SK-N-SH (cell line): Measurements from ENCODE around the gene SLC1A3. TPM values are rescaled to one million over a fixed set of nuclear protein-coding genes. Genes with fewer than 3 reads are reported as not detected.

Source experiments
- CTCF ChIA-PET: fragments of 300-600, 350-600 bp; formaldehyde crosslinking; extraction: SDS; loops from one replicate; lab custom pipeline; 2021; lab: Yijun Ruan, JAX
- POLR2A ChIA-PET: fragments of 350-600 bp; sonication (Branson Sonifier 250); formaldehyde crosslinking; extraction: SDS; loops from one replicate; lab custom pipeline; 2020; ENCODE audit warnings: antibody characterized with exemption, inconsistent platforms; lab: Yijun Ruan, JAX
- DNase-seq: peaks from one replicate; pipeline ENCODE4 v3.0.0; 2012
- H2AFZ ChIP-seq: fragments of 200-600 bp; sonication (generic); 2 replicates; pipeline ENCODE4 v1.8.1; 2016; ENCODE audit warnings: antibody characterized with exemption, mild to moderate bottlenecking, low read depth
- H3F3A ChIP-seq: fragments of 200-600 bp; sonication (generic); replicated peaks from 2 replicates; pipeline ENCODE3; 2016; ENCODE audit warnings: antibody characterized with exemption, mild to moderate bottlenecking; ENCODE audit not compliant: insufficient read depth
- H3K27ac ChIP-seq, 2 experiments: fragments of 200-500 bp in 1 of 2; fragments of 200-600 bp in 1 of 2; sonication (Bioruptor generic) in 1 of 2; sonication (generic), shearing (Covaris generic) in 1 of 2; 2 replicates each; pipeline versions ENCODE4 v1.5.1 to v1.6.1; 2014 to 2016; ENCODE audit warnings: low read depth in 2 of 2, inconsistent platforms in 1 of 2, low read length in 1 of 2, mild to moderate bottlenecking in 1 of 2, mixed read lengths in 1 of 2
- H3K27me3 ChIP-seq: fragments of 200-600 bp; sonication (generic), shearing (Covaris generic); 2 replicates; pipeline ENCODE4 v1.6.1; 2016; ENCODE audit warnings: mixed run types; ENCODE audit not compliant: insufficient read depth
- H3K36me3 ChIP-seq, 2 experiments: fragments of 200-500 bp in 1 of 2; fragments of 200-600 bp in 1 of 2; sonication (Bioruptor generic) in 1 of 2; sonication (generic) in 1 of 2; replicated peaks in 1 of 2; 2 replicates each; pipeline versions ENCODE3 to v1.5.1; 2014 to 2016; ENCODE audit warnings: low read length in 1 of 2, mild to moderate bottlenecking in 1 of 2; ENCODE audit not compliant: insufficient read depth in 2 of 2, control insufficient read depth in 1 of 2
- H3K4me1 ChIP-seq, 2 experiments: fragments of 200-500 bp in 1 of 2; fragments of 200-600 bp in 1 of 2; sonication (Bioruptor generic) in 1 of 2; sonication (generic), shearing (Covaris generic) in 1 of 2; 2 replicates each; pipeline versions ENCODE4 v1.5.1 to v1.6.1; 2014 to 2016; ENCODE audit warnings: low read depth in 1 of 2, low read length in 1 of 2, mixed run types in 1 of 2; ENCODE audit not compliant: insufficient read depth in 2 of 2, control insufficient read depth in 1 of 2
- H3K4me2 ChIP-seq: fragments of 200-600 bp; sonication (generic), shearing (Covaris generic); 2 replicates; pipeline ENCODE4 v1.6.1; 2017; ENCODE audit warnings: mixed run types
- H3K4me3 ChIP-seq, 2 experiments: fragments of 200-500 bp in 1 of 2; fragments of 200-600 bp in 1 of 2; sonication (Bioruptor generic) in 1 of 2; sonication (generic), shearing (Covaris generic) in 1 of 2; 2 replicates each; pipeline versions ENCODE4 v1.5.1 to v1.8.1; 2014 to 2016; ENCODE audit warnings: low read depth in 2 of 2, inconsistent platforms in 1 of 2, low read length in 1 of 2, mild to moderate bottlenecking in 1 of 2, mixed read lengths in 1 of 2, moderate library complexity in 1 of 2
- H3K79me2 ChIP-seq: fragments of 200-600 bp; sonication (generic); 2 replicates; pipeline ENCODE4 v1.8.1; 2017; ENCODE audit warnings: mild to moderate bottlenecking; ENCODE audit not compliant: insufficient read depth
- H3K9ac ChIP-seq: fragments of 200-600 bp; sonication (generic); 2 replicates; pipeline ENCODE4 v1.6.1; 2017; ENCODE audit warnings: mixed run types
- H3K9me2 ChIP-seq: fragments of 200-600 bp; sonication (generic); 2 replicates; pipeline ENCODE4 v1.6.1; 2017; ENCODE audit warnings: mixed run types
- H3K9me3 ChIP-seq: fragments of 200-600 bp; sonication (generic); 2 replicates; pipeline ENCODE4 v1.6.1; 2017; ENCODE audit warnings: mixed run types, mild to moderate bottlenecking, moderate library complexity
- H4K20me1 ChIP-seq: fragments of 200-600 bp; sonication (generic); 2 replicates; pipeline ENCODE4 v1.6.1; 2017; ENCODE audit warnings: mild to moderate bottlenecking, mixed run types; ENCODE audit not compliant: insufficient read depth
- CTCF ChIP-seq: fragments of 200-600 bp; sonication (generic); IDR thresholded peaks from 2 replicates; pipeline ENCODE4 v1.6.1; 2017; ENCODE audit warnings: antibody characterized with exemption, mild to moderate bottlenecking, moderate library complexity
- ELF1 ChIP-seq: IDR thresholded peaks from 2 replicates; pipeline ENCODE4 v1.4.0; 2012
- FOSL2 ChIP-seq: IDR thresholded peaks from 2 replicates; pipeline ENCODE4 v1.4.0; 2012; ENCODE audit warnings: low read depth, mild to moderate bottlenecking, moderate library complexity, borderline replicate concordance
- GATA2 ChIP-seq: sonication (generic); formaldehyde crosslinking; IDR thresholded peaks from 2 replicates; pipeline ENCODE4 v1.5.0; 2020; ENCODE audit warnings: mild to moderate bottlenecking, missing genetic modification reagents
- JUND ChIP-seq: IDR thresholded peaks from 2 replicates; pipeline ENCODE4 v1.4.0; 2012
- MAX ChIP-seq: IDR thresholded peaks from 2 replicates; pipeline ENCODE4 v1.4.0; 2012; ENCODE audit warnings: low read depth
- MEF2A ChIP-seq: IDR thresholded peaks from 2 replicates; pipeline ENCODE4 v1.4.0; 2012; ENCODE audit warnings: low read depth, borderline replicate concordance
- NFIC ChIP-seq: IDR thresholded peaks from 2 replicates; pipeline ENCODE4 v1.4.0; 2012; ENCODE audit warnings: borderline replicate concordance
- PBX3 ChIP-seq: IDR thresholded peaks from 2 replicates; pipeline ENCODE4; 2012
- RCOR1 ChIP-seq: fragments of 150-350 bp; IDR thresholded peaks from 2 replicates; pipeline ENCODE4 v1.6.1; 2017; ENCODE audit warnings: antibody characterized with exemption, low read length
- RXRA ChIP-seq: IDR thresholded peaks from 2 replicates; pipeline ENCODE4 v1.4.0; 2012; ENCODE audit warnings: low read depth, mild to moderate bottlenecking, borderline replicate concordance
- SIN3A ChIP-seq: IDR thresholded peaks from 2 replicates; pipeline ENCODE4 v1.6.1; 2012; ENCODE audit warnings: low read depth, mild to moderate bottlenecking, low read length, moderate library complexity, borderline replicate concordance
- TAF1 ChIP-seq: IDR thresholded peaks from 2 replicates; pipeline ENCODE4 v1.6.1; 2012; ENCODE audit warnings: low read depth, mild to moderate bottlenecking, low read length, moderate library complexity, borderline replicate concordance
- TCF12 ChIP-seq: IDR thresholded peaks from 2 replicates; pipeline ENCODE4 v1.4.0; 2012
- USF2 ChIP-seq: fragments of 150-350 bp; IDR thresholded peaks from 2 replicates; pipeline ENCODE4 v1.6.1; 2017; ENCODE audit warnings: antibody characterized with exemption, low read length, low read depth, borderline replicate concordance
- WGBS: methylation state at CpG from one replicate; pipeline ENCODE4 v1.1.6; 2017; ENCODE audit warnings: low lambda C conversion rate; 5-methylcytosine and 5-hydroxymethylcytosine counted together
- polyA plus RNA-seq, 3 experiments: library from polyadenylated mRNA; depleted of rRNA; stranded (reverse); fragments of >200 nt; gene quantifications; 2 replicates each; pipeline ENCODE4 v1.2.3, GENCODE V29; 2012

SLC1A3 gene
- polyA plus RNA-seq, 1 of the 3 experiments (the other 2 are of a cell fraction): not detected

GRCh38 chr5:36657563-36657995 lies 51.2 kb downstream of the SLC1A3 start:
- H3K4me3 ChIP-seq: no peak overlapping the region
- H3K36me3 ChIP-seq: no peaks in the 10 kb centered on the region
- H3F3A ChIP-seq: peaks cover 4% of the 10 kb centered on the region
- POLR2A ChIA-PET: no interaction called here
- no peaks in the 10 kb centered on the region for H3K9me2 ChIP-seq
- no peak overlapping the region for H3K9ac ChIP-seq
- H3K9me3 ChIP-seq: no peaks in the 10 kb centered on the region
- H3K27me3 ChIP-seq: peaks cover 48% of the 10 kb centered on the region; the same call in 1 of the 2 replicates
- H2AFZ ChIP-seq: no peak overlapping the region
- H3K4me1 ChIP-seq: no peaks in the 10 kb centered on the region; a peak in 1 of 4 replicates
- TF ChIP-seq NFIC: peak; percentile 66
- TF ChIP-seq TCF12: 0 out of 2 replicates have a peak, but pooled peaks have one; percentile 10
- no peak for TF ChIP-seq MAX
- H3K27ac ChIP-seq: no peak overlapping the region
- no peaks in the 10 kb centered on the region for H4K20me1 ChIP-seq
- CTCF ChIA-PET: no interaction called here
- WGBS: 27% methylated on average over 5 of the region's 5 CpGs
- no peak for DNase-seq
- H3K79me2 ChIP-seq: no peaks in the 10 kb centered on the region
- peak overlapping the region; percentile 55; the same call in 1 of the 2 replicates for H3K4me2 ChIP-seq

GRCh38 chr5:36658038-36658756 lies 51.8 kb downstream of the SLC1A3 start:
- Histone ChIP-seq H3K4me2 (peak overlapping the region; percentile 55; the same call in 1 of the 2 replicates), H3K9me3 (no peaks in the 10 kb centered on the region), H3K9me2 (no peaks in the 10 kb centered on the region), H3K4me3 (no peak overlapping the region), H2AFZ (no peak overlapping the region), H3K4me1 (no peaks in the 10 kb centered on the region; a peak in 1 of 4 replicates), H3F3A (peaks cover 4% of the 10 kb centered on the region), H3K9ac (no peak overlapping the region), H3K27ac (no peak overlapping the region), H3K79me2 (no peaks in the 10 kb centered on the region), H3K36me3 (no peaks in the 10 kb centered on the region), H4K20me1 (no peaks in the 10 kb centered on the region), H3K27me3 (peaks cover 44% of the 10 kb centered on the region; the same call in 1 of the 2 replicates)
- CTCF ChIA-PET: no interaction called here
- 18% methylated on average over 8 of the region's 8 CpGs for WGBS
- no peak for TF ChIP-seq CTCF
- no peak for TF ChIP-seq GATA2 (CRISPR knock-in tag)
- TF ChIP-seq ELF1: no peak
- no peak for TF ChIP-seq JUND
- TF ChIP-seq MEF2A: no peak
- no peak for TF ChIP-seq SIN3A
- TF ChIP-seq RXRA: no peak
- no peak for TF ChIP-seq TCF12
- TF ChIP-seq USF2: no peak
- TF ChIP-seq TAF1: no peak
- TF ChIP-seq PBX3: no peak
- TF ChIP-seq RCOR1: no peak
- TF ChIP-seq FOSL2: no peak
- DNase-seq: no peak
- POLR2A ChIA-PET: no interaction called here
